GM21723 (cell line): ENCODE data around the gene KIAA1755.

Source experiments
- ATAC-seq: cut with Tn5 transposase; IDR thresholded peaks from one replicate; pipeline ENCODE4 v1.9.1; 2021; ENCODE audit warnings: mild to moderate bottlenecking, moderate library complexity; ENCODE audit not compliant: unreplicated experiment

Gene KIAA1755

GRCh38 chr20:38221119-38221589 lies 39.4 kb downstream of the KIAA1755 start:
- ATAC-seq = no peak

DNA sequence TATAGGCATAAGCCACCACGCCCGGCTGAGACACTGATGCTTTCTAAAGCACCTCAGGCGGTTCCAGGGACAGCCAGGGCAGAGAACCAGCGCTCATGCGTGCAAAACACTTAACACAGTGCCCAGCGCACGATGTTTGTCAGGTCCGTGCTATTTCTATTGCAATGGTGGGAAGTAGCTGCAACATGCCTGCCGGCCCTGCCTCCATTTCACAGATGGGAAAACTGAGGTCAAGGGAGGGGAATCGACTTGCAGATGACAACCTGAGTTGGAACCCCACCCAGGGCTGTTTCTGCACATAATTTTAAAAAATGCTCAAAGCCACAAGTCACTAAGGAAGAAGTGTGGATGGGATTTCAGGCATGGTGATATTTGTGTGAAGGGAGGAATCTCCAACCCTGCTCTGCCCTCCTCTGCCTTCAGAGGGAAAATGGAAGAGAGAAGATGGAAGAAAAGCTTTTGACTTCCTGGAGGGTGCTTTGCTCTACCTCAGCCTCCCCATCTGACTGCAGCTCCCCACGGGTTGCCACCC lies 39.9 kb downstream of the KIAA1755 start:
- no peak for ATAC-seq

- no peak for ATAC-seq
Observed at GRCh38 chr20:38219006-38219950, 41.3 kb downstream of the KIAA1755 start.

- ATAC-seq = no peak
Observed at GRCh38 chr20:38218566-38218885, 42.0 kb downstream of the KIAA1755 start.

- no peak for ATAC-seq
Observed at GRCh38 chr20:38217791-38218565, 42.6 kb downstream of the KIAA1755 start.

GRCh38 chr20:38216746-38217595 lies 43.6 kb downstream of the KIAA1755 start:
- no peak for ATAC-seq

- ATAC-seq = no peak
Observed at GRCh38 chr20:38216201-38216600, 44.3 kb downstream of the KIAA1755 start.

DNA sequence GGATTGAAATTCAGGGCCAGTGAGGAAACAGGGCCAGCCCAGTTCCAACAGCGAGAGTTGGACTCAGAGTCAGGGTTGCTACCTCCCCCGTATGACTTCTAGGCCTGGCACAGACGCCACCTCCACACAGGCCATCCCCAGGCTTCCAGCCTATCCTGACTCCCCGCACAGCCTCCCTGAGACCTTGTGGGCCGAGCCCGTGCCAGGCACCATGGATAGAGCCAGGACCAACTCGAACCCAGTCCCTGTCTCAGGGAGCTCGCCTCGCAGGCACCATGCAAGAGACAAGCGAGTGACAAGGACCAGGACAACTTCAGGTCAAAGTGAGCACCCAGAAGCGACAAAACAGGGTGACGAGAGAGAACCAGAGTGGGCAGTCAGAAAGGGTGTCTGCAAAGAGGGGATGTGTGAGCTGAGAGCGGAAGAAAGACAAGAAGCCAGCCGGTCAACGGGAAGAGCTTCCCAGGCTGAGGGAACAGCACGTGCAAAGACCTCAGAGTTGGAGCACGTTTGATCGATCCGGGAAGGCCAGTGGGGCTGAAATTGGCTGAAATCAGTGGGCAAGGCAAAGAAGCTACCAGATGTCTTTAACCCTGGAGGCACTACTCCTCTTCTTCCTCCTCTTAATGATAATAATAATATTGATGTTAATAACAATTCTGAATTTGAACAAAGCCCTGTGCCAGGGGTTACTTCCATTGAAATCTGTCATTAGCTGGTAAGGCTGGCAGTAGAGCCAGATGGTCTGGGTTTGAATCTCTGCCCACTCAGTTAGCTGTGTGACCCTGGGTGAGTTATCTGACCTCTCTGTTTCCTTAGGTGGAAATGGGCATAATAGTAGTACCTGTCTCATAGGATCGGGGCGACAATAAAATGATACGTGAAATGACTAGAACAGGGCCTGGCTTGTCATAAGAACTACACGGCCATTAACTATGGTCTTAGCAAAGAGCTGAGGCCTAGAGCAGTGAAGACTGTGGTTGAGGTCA lies 45.0 kb downstream of the KIAA1755 start:
- ATAC-seq = no peak

- no peak for ATAC-seq
Observed at GRCh38 chr20:38214256-38215193, 46.0 kb downstream of the KIAA1755 start.

DNA sequence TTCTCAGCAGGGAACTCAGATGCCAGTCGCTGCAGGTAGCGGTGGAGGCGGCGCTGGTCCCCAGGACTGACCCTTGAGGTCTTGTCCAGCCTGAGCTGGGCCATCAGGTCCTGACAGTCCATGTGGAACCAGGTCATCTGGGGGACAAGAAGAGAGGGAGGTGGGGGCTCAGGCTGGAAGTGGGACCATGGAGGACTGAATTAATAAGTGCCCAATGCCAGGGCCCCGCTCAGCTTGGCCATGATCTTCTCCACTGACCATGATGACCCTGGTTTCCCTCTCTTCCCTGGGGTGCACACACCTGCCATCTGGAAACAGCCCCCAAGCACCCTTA lies 47.0 kb downstream of the KIAA1755 start:
- ATAC-seq = no peak

GRCh38 chr20:38212806-38213606 lies 47.5 kb downstream of the KIAA1755 start:
- no peak for ATAC-seq

DNA sequence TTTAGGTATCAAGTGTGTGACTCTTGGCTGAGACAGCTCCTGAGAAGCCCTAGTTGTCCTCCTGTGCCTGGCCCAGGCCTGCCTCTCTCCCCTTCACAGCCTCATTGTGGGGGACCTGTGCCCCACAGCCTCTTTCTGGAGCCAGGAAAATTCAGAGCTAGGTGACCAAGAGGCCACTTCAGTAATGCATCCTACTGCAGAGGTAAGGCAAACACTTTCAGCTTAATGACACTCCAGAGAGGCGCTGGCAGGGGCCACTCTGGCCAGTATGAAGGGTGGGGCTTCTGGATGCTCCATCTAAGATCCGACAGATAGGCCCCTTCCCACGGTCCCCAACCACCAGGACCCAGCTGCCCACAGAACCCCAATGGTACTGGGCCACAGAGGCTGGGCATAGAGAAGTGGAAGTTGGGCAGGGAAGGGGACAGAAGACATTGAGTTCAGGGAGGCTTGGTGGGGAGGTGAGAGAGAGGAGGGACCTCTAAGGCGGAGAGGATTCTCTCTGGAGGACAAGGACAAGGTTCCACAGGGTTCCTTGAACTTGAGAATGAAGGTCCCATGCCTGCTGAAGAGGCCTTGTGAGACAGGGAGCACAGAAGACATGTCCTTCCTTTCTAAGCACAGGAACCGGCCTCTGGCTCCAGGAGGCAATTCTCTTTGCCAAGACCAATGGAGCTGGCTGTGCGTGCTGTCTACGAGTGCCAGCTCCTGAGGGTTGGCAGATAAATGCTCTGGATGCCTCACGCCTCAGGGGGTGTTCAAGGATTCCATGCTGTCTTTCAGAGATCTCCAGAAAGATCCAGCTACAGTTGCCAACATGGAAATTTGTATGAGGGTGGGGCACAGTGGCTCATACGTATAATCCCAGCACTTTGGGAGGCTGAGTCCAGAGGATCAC lies 49.1 kb downstream of the KIAA1755 start:
- no peak for ATAC-seq

GRCh38 chr20:38210741-38211140 lies 49.8 kb downstream of the KIAA1755 start:
- no peak for ATAC-seq

GRCh38 chr20:38209736-38210405 lies 50.7 kb downstream of the KIAA1755 start:
- no peak for ATAC-seq

- no peak for ATAC-seq
Observed at GRCh38 chr20:38209054-38209675, 51.4 kb downstream of the KIAA1755 start.

GRCh38 chr20:38208523-38208922 lies 52.0 kb downstream of the KIAA1755 start:
- no peak for ATAC-seq
